Panc1 (cell line): ENCODE results near the gene CCDC148. TPM values are rescaled to one million over a fixed set of nuclear protein-coding genes. Genes with fewer than 3 reads are reported as not detected.

ENCODE experiments used
- ATAC-seq: fragments of 200-7000 bp; cut with Tn5 transposase; 2 replicates; pipeline ENCODE4 v1.9.1; 2020; ENCODE audit warnings: mild to moderate bottlenecking, moderate library complexity
- BruUV-seq: library from RNA; stranded (reverse); fragments of 400-500 nt; replicated peaks from 2 replicates; lab custom pipeline; 2021; lab: Mats Ljungman, UMichigan
- CTCF ChIA-PET: fragments of 300-600 bp; sonication (Branson Sonifier 250); formaldehyde crosslinking; loops from one replicate; lab custom pipeline; 2022; ENCODE audit warnings: antibody characterized with exemption; lab: Charles Lee
- POLR2A ChIA-PET: fragments of 300-600 bp; sonication (Branson Sonifier 250); formaldehyde crosslinking; loops from one replicate; lab custom pipeline; 2022; ENCODE audit warnings: antibody characterized with exemption; lab: Charles Lee
- DNase-seq: peaks from one replicate; pipeline ENCODE4 v3.0.0-alpha.2; 2010; ENCODE audit warnings: low read depth, low spot score
- H3K27ac ChIP-seq: 2 replicates; pipeline ENCODE4 v1.5.1; 2011; ENCODE audit warnings: mild to moderate bottlenecking, low read length, inconsistent platforms
- H3K27me3 ChIP-seq: fragments of 200-500 bp; sonication (Bioruptor generic); 2 replicates; pipeline ENCODE4 v1.6.0; 2014; ENCODE audit warnings: low read length, inconsistent platforms; ENCODE audit not compliant: control insufficient read depth, insufficient read depth
- H3K36me3 ChIP-seq: fragments of 200-500 bp; sonication (Bioruptor generic); 2 replicates; pipeline ENCODE4 v1.5.1; 2014; ENCODE audit warnings: inconsistent platforms, mild to moderate bottlenecking, low read length, moderate library complexity; ENCODE audit not compliant: control insufficient read depth, insufficient read depth
- H3K4me1 ChIP-seq: 2 replicates; pipeline ENCODE4 v1.5.1; 2011; ENCODE audit warnings: inconsistent platforms, mild to moderate bottlenecking, low read length, moderate library complexity; ENCODE audit not compliant: control insufficient read depth, insufficient read depth
- H3K4me3 ChIP-seq, 2 experiments: 2 replicates each; pipeline ENCODE4 v1.5.1; 2011 to 2012; ENCODE audit warnings: low read depth in 2 of 2, low read length in 2 of 2, mild to moderate bottlenecking in 2 of 2, inconsistent platforms in 1 of 2, moderate library complexity in 1 of 2
- H3K9me3 ChIP-seq: fragments of 200-500 bp; sonication (Bioruptor generic); 2 replicates; pipeline ENCODE4 v1.5.1; 2014; ENCODE audit warnings: low read depth, mild to moderate bottlenecking, inconsistent platforms, low read length, moderate library complexity; ENCODE audit not compliant: control insufficient read depth, insufficient read depth
- POLR2AphosphoS5 ChIP-seq: IDR thresholded peaks from 2 replicates; pipeline ENCODE4 v1.6.1; 2012; ENCODE audit warnings: mild to moderate bottlenecking, low read depth, low read length, moderate library complexity
- SIN3A ChIP-seq: IDR thresholded peaks from 2 replicates; pipeline ENCODE4 v1.6.1; 2012; ENCODE audit warnings: low read depth, mild to moderate bottlenecking, low read length, moderate library complexity, borderline replicate concordance; ENCODE audit not compliant: insufficient read depth
- TCF7L2 ChIP-seq: IDR thresholded peaks from 2 replicates; pipeline ENCODE4 v1.6.1; 2011; ENCODE audit warnings: mild to moderate bottlenecking, low read depth, low read length, inconsistent platforms
- in situ Hi-C: cut with HindIII; loops from 2 replicates; pipeline ENCODE4 v1.10.0; 2016; ENCODE audit warnings: low sequenced_read_pairs, low pct_unique_long_range_greater_than_20kb
- intact Hi-C: fragments of 100-400 bp; cut with micrococcal nuclease; formaldehyde crosslinking; loops from one replicate; pipeline ENCODE4 v1.10.0; 2022; ENCODE audit not compliant: unreplicated experiment
- total RNA-seq: library from RNA; stranded (reverse); gene quantifications from one replicate; pipeline ENCODE4 v1.2.1, GENCODE V29; 2021; ENCODE audit not compliant: unreplicated experiment
- TF ChIP-seq, protein P1 (sequence below), 2 experiments: IDR thresholded peaks; 2 replicates each; pipeline ENCODE4 v1.6.1; 2011 to 2012; ENCODE audit warnings: low read depth in 2 of 2, control low read depth in 1 of 2, low read length in 1 of 2, mild to moderate bottlenecking in 1 of 2, moderate library complexity in 1 of 2; ENCODE audit not compliant: insufficient read depth in 1 of 2
- TF ChIP-seq, protein P2 (sequence below): fragments of 450-650 bp; IDR thresholded peaks from 2 replicates; pipeline ENCODE4 v1.5.1; 2017; ENCODE audit warnings: mild to moderate bottlenecking

Gene CCDC148
- total RNA-seq, 1 experiment from 2014 or later: 0.92 TPM

DNA sequence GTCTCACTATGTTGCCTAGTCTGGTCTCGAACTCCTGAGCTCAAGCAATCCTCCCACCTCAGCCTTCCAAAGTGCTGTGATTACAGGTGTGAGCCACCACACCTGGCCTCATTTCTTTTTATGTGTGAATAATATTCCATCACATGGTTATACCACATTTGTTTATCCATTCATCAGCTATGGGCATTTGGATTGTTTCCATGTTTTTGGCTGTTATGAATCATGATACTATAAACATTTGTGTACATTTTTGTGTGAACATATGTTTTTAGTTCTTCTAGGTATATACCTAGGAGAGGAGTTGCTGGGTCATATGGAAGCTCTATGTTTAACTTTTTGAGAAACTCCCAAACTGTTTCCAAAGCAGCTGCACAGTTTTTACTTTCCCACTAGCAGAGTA is 24.6 kb upstream of the CCDC148 start:
- intact Hi-C loops (no loop called here), in situ Hi-C loops (no loop called here)
- no peaks in the 10 kb centered on the region for H3K27me3 ChIP-seq
- no peaks in the 10 kb centered on the region for H3K9me3 ChIP-seq
- no peak overlapping the region for H3K27ac ChIP-seq
- no peaks in the 10 kb centered on the region for H3K36me3 ChIP-seq
- ChIA-PET CTCF (no interaction called here), POLR2A (no interaction called here)
- no peak overlapping the region for H3K4me3 ChIP-seq
- ATAC-seq: no peak
- DNase-seq: no peak
- TF ChIP-seq, protein P1, sequence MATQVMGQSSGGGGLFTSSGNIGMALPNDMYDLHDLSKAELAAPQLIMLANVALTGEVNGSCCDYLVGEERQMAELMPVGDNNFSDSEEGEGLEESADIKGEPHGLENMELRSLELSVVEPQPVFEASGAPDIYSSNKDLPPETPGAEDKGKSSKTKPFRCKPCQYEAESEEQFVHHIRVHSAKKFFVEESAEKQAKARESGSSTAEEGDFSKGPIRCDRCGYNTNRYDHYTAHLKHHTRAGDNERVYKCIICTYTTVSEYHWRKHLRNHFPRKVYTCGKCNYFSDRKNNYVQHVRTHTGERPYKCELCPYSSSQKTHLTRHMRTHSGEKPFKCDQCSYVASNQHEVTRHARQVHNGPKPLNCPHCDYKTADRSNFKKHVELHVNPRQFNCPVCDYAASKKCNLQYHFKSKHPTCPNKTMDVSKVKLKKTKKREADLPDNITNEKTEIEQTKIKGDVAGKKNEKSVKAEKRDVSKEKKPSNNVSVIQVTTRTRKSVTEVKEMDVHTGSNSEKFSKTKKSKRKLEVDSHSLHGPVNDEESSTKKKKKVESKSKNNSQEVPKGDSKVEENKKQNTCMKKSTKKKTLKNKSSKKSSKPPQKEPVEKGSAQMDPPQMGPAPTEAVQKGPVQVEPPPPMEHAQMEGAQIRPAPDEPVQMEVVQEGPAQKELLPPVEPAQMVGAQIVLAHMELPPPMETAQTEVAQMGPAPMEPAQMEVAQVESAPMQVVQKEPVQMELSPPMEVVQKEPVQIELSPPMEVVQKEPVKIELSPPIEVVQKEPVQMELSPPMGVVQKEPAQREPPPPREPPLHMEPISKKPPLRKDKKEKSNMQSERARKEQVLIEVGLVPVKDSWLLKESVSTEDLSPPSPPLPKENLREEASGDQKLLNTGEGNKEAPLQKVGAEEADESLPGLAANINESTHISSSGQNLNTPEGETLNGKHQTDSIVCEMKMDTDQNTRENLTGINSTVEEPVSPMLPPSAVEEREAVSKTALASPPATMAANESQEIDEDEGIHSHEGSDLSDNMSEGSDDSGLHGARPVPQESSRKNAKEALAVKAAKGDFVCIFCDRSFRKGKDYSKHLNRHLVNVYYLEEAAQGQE (IDR thresholded peaks at IDR 0.05; ENCODE audit: insufficient read depth in 1 of 2, low read depth in 2 of 2, low read length in 1 of 2): no peak
- TF ChIP-seq SIN3A (no peak), POLR2AphosphoS5 (no peak), TCF7L2 (no peak)
- TF ChIP-seq, protein P2, sequence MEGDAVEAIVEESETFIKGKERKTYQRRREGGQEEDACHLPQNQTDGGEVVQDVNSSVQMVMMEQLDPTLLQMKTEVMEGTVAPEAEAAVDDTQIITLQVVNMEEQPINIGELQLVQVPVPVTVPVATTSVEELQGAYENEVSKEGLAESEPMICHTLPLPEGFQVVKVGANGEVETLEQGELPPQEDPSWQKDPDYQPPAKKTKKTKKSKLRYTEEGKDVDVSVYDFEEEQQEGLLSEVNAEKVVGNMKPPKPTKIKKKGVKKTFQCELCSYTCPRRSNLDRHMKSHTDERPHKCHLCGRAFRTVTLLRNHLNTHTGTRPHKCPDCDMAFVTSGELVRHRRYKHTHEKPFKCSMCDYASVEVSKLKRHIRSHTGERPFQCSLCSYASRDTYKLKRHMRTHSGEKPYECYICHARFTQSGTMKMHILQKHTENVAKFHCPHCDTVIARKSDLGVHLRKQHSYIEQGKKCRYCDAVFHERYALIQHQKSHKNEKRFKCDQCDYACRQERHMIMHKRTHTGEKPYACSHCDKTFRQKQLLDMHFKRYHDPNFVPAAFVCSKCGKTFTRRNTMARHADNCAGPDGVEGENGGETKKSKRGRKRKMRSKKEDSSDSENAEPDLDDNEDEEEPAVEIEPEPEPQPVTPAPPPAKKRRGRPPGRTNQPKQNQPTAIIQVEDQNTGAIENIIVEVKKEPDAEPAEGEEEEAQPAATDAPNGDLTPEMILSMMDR: no peak
- H3K4me1 ChIP-seq: peaks cover 3% of the 10 kb centered on the region; the same call in 1 of the 2 replicates
- no TSS peak for BruUV-seq

DNA sequence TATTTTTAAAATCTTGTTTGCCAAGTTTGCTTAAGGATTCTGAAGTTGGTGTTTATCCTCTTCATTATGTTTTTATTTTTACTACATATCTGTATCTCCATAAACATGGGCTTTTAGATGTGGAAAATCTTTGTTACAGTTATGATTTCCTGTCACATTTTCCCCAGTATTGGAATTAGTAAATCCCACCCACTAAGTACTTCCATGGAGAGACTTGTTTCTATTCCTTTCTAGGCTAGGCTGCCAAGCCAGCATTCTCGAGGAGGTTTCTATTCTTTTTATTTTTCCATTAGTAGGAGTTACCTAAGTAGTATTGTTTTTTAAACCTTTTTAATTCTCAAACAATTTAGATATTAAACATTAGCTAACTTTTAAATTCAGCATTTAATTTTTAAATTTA is 22.3 kb upstream of the CCDC148 start:
- H3K9me3 ChIP-seq: no peaks in the 10 kb centered on the region
- H3K27me3 ChIP-seq: no peaks in the 10 kb centered on the region
- ChIA-PET CTCF (no interaction called here), POLR2A (no interaction called here)
- ATAC-seq (no peak), DNase-seq (no peak)
- BruUV-seq: no TSS peak
- H3K4me1 ChIP-seq: no peaks in the 10 kb centered on the region
- in situ Hi-C loops (no loop called here), intact Hi-C loops (no loop called here)
- H3K36me3 ChIP-seq: no peaks in the 10 kb centered on the region
- no peak overlapping the region for H3K27ac ChIP-seq
- TF ChIP-seq, protein P1 (IDR thresholded peaks at IDR 0.05; ENCODE audit: insufficient read depth in 1 of 2, low read depth in 2 of 2, low read length in 1 of 2): no peak
- no peak for TF ChIP-seq TCF7L2
- no peak overlapping the region for H3K4me3 ChIP-seq
